PC-3 (cell line): ENCODE data around the gene RGS7BP. TPM values are rescaled to one million over a fixed set of nuclear protein-coding genes. Genes with fewer than 3 reads are reported as not detected.

Experiments
- ATAC-seq: fragments of 200-7000 bp; cut with Tn5 transposase; 2 replicates; pipeline ENCODE4 v1.9.1; 2020; ENCODE audit warnings: mild to moderate bottlenecking, moderate library complexity
- BruUV-seq: library from RNA; stranded (reverse); fragments of 400-500 nt; replicated peaks from 2 replicates; lab custom pipeline; 2021; lab: Mats Ljungman, UMichigan
- CTCF ChIA-PET: fragments of 300-600 bp; sonication (Branson Sonifier 250); formaldehyde crosslinking; loops from one replicate; lab custom pipeline; 2022; ENCODE audit warnings: antibody characterized with exemption; lab: Charles Lee
- POLR2A ChIA-PET: fragments of 300-600 bp; sonication (Branson Sonifier 250); formaldehyde crosslinking; loops from one replicate; lab custom pipeline; 2022; ENCODE audit warnings: antibody characterized with exemption; ENCODE audit not compliant: unreplicated experiment; lab: Charles Lee
- DNase-seq: peaks from one replicate; pipeline ENCODE4 v3.0.0-alpha.2; 2015
- H2AFZ ChIP-seq: fragments of 300-600 bp; sonication (generic); 2 replicates; pipeline ENCODE4 v1.6.0; 2016; ENCODE audit warnings: antibody characterized with exemption, low read length
- H3F3A ChIP-seq: fragments of 300-600 bp; sonication (generic); one replicate; pipeline ENCODE4 v1.6.0; 2017; ENCODE audit warnings: antibody characterized with exemption, low read length, control low read depth, mild to moderate bottlenecking; ENCODE audit not compliant: unreplicated experiment
- H3K27ac ChIP-seq: fragments of 300-600 bp; sonication (generic); 2 replicates; pipeline ENCODE4 v1.5.1; 2016; ENCODE audit warnings: mild to moderate bottlenecking, low read length
- H3K27me3 ChIP-seq: fragments of 300-600 bp; sonication (generic); 2 replicates; pipeline ENCODE4 v1.6.1; 2016; ENCODE audit warnings: low read length, mixed read lengths
- H3K36me3 ChIP-seq: fragments of 300-600 bp; sonication (generic); 2 replicates; pipeline ENCODE4 v1.6.1; 2016; ENCODE audit warnings: low read depth, mixed run types, low read length, mixed read lengths
- H3K4me1 ChIP-seq: fragments of 300-600 bp; sonication (generic); 2 replicates; pipeline ENCODE4 v1.5.1; 2016; ENCODE audit warnings: low read length; ENCODE audit not compliant: insufficient read depth
- H3K4me2 ChIP-seq: fragments of 300-600 bp; sonication (generic); 2 replicates; pipeline ENCODE4 v1.6.0; 2016; ENCODE audit warnings: low read length
- H3K4me3 ChIP-seq: fragments of 300-600 bp; sonication (generic); 2 replicates; pipeline ENCODE4 v1.5.1; 2016; ENCODE audit warnings: mild to moderate bottlenecking, low read length, mixed read lengths
- H3K79me2 ChIP-seq: fragments of 300-600 bp; sonication (generic); 2 replicates; pipeline ENCODE4 v1.6.1; 2017; ENCODE audit warnings: low read length, mixed read lengths
- H3K9ac ChIP-seq: fragments of 300-600 bp; sonication (generic); 2 replicates; pipeline ENCODE4 v1.6.0; 2016; ENCODE audit warnings: mild to moderate bottlenecking, low read length
- H3K9me2 ChIP-seq: fragments of 300-600 bp; sonication (generic); replicated peaks from 2 replicates; pipeline ENCODE4 v1.6.1; 2016; ENCODE audit warnings: mixed run types, low read length, mixed read lengths
- H3K9me3 ChIP-seq: fragments of 300-600 bp; sonication (generic); 2 replicates; pipeline ENCODE4 v1.6.1; 2016; ENCODE audit warnings: low read length, mixed read lengths
- H4K20me1 ChIP-seq: fragments of 300-600 bp; sonication (generic); 2 replicates; pipeline ENCODE4 v1.6.1; 2016; ENCODE audit warnings: low read length, mixed read lengths
- CTCF ChIP-seq: fragments of 300-600 bp; sonication (generic); conservative IDR thresholded peaks from 2 replicates; pipeline ENCODE4 v1.5.1; 2017; ENCODE audit warnings: antibody characterized with exemption, low read depth, mild to moderate bottlenecking, low read length
- EZH2 ChIP-seq: fragments of 300-600 bp; sonication (generic); IDR thresholded peaks from one replicate; pipeline ENCODE4 v1.6.1; 2017; ENCODE audit warnings: antibody characterized with exemption, mild to moderate bottlenecking, low read length; ENCODE audit not compliant: unreplicated experiment
- EZH2phosphoT487 ChIP-seq: fragments of 300-600 bp; sonication (generic); IDR thresholded peaks from 2 replicates; pipeline ENCODE4 v1.6.1; 2018; ENCODE audit warnings: mild to moderate bottlenecking, antibody characterized with exemption, low read length, borderline replicate concordance
- intact Hi-C: fragments of 100-400 bp; cut with micrococcal nuclease; formaldehyde crosslinking; loops from 2 replicates; pipeline ENCODE4 v1.9.0; 2023
- total RNA-seq: library from RNA; depleted of rRNA; stranded (reverse); fragments of >200 nt; gene quantifications from 2 replicates; pipeline ENCODE4 v1.2.3, GENCODE V29; 2014

Gene RGS7BP
- total RNA-seq, 1 experiment from 2014 or later: 1.2 TPM

- Histone ChIP-seq H2AFZ (no peak overlapping the region), H3K4me3 (no peak overlapping the region), H4K20me1 (no peaks in the 10 kb centered on the region), H3K9me3 (no peaks in the 10 kb centered on the region), H3K9me2 (no peaks in the 10 kb centered on the region), H3K79me2 (no peaks in the 10 kb centered on the region), H3K9ac (no peak overlapping the region), H3K27me3 (no peaks in the 10 kb centered on the region), H3K4me2 (peak overlapping the region; percentile 16; the same call in 1 of the 2 replicates), H3K4me1 (peaks cover 16% of the 10 kb centered on the region), H3K27ac (no peak overlapping the region; the same call in 1 of the 2 replicates), H3K36me3 (no peaks in the 10 kb centered on the region), H3F3A (no peaks in the 10 kb centered on the region)
- ChIA-PET POLR2A (no interaction called here), CTCF (no interaction called here)
- TF ChIP-seq EZH2 (no peak), CTCF (no peak), EZH2phosphoT487 (no peak)
- intact Hi-C loops: no loop called here
- no TSS peak for BruUV-seq
- DNase-seq (peak; percentile 76), ATAC-seq (peak; percentile 95)
Observed at GRCh38 chr5:64487283-64487682, 18.5 kb upstream of the RGS7BP start.

GRCh38 chr5:64489857-64490256, 16.0 kb upstream of the RGS7BP start:
- no TSS peak for BruUV-seq
- Histone ChIP-seq H3K4me1 (peaks cover 16% of the 10 kb centered on the region), H3K9ac (no peak overlapping the region), H3K4me2 (no peak overlapping the region), H3K4me3 (no peak overlapping the region), H3F3A (no peaks in the 10 kb centered on the region), H2AFZ (no peak overlapping the region), H3K9me3 (no peaks in the 10 kb centered on the region), H3K79me2 (no peaks in the 10 kb centered on the region), H3K9me2 (no peaks in the 10 kb centered on the region), H3K27ac (no peak overlapping the region), H4K20me1 (no peaks in the 10 kb centered on the region), H3K27me3 (no peaks in the 10 kb centered on the region), H3K36me3 (no peaks in the 10 kb centered on the region)
- ATAC-seq: no peak
- POLR2A ChIA-PET: no interaction called here
- intact Hi-C loops: no loop called here
- TF ChIP-seq CTCF (no peak), EZH2phosphoT487 (no peak), EZH2 (no peak)
- CTCF ChIA-PET: no interaction called here
- DNase-seq: no peak

GRCh38 chr5:64497386-64497785, 8.4 kb upstream of the RGS7BP start:
- TF ChIP-seq CTCF (no peak), EZH2phosphoT487 (no peak), EZH2 (no peak)
- POLR2A ChIA-PET: no interaction called here
- H2AFZ ChIP-seq: no peak overlapping the region

More at GRCh38 chr5:64497386-64497785, 8.4 kb upstream of the RGS7BP start:
- no TSS peak for BruUV-seq
- no peak overlapping the region for H3K9ac ChIP-seq
- DNase-seq: peak; percentile 84
- no peaks in the 10 kb centered on the region for H4K20me1 ChIP-seq
- no peak overlapping the region; the same call in 1 of the 2 replicates for H3K4me3 ChIP-seq
- peaks cover 18% of the 10 kb centered on the region for H3K4me1 ChIP-seq
- intact Hi-C loops: no loop called here
- no peaks in the 10 kb centered on the region for H3K9me2 ChIP-seq
- H3K27ac ChIP-seq: peak overlapping the region; percentile 40
- no peaks in the 10 kb centered on the region for H3K79me2 ChIP-seq
- H3F3A ChIP-seq: no peaks in the 10 kb centered on the region
- ATAC-seq: peak; percentile 99
- CTCF ChIA-PET: interaction anchor here (0.5 kb wide), 1 partner anchor 231 kb away, joined by 3 read pairs; no protein-coding TSS in a partner anchor
- H3K9me3 ChIP-seq: no peaks in the 10 kb centered on the region
- no peaks in the 10 kb centered on the region for H3K27me3 ChIP-seq
- peak overlapping the region; percentile 47 for H3K4me2 ChIP-seq
- H3K36me3 ChIP-seq: no peaks in the 10 kb centered on the region
